ENCODE measurements around the gene MPEG1.

DNA sequence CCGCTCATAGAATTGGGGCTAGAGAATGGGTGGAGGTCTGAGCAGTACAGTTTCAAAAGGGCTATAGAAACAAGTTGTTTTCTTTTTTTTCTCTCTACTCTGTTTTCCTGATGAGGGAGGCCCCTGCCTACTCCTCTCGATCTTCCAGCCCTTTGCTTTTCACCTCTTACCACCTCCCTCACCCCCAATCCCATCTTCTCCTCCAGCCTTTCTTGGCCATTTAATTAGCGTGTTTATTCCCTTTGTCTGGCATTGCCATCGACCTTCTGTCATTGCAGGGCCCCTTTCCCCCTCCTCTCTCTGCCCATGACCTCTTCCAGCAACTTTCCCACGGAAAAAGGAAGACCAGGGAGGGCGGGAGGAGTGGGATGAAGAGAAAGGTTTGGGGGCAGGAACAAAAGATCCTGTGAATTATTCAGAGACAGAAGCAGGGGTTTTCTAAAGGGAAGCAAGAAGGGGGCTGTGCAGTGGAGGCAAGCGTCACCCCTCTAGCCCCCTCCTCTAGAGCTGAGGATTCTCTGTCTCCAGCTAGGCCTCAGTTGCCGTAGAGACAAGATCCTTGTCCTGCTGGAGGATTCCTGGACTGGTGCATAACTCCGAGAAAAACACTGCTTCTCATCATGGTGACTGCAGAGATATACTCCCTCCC is 27.9 kb downstream of the MPEG1 start:
- no peak for TF ChIP-seq POLR2A (IDR thresholded peaks at IDR 0.05)
- TF ChIP-seq, protein P1, sequence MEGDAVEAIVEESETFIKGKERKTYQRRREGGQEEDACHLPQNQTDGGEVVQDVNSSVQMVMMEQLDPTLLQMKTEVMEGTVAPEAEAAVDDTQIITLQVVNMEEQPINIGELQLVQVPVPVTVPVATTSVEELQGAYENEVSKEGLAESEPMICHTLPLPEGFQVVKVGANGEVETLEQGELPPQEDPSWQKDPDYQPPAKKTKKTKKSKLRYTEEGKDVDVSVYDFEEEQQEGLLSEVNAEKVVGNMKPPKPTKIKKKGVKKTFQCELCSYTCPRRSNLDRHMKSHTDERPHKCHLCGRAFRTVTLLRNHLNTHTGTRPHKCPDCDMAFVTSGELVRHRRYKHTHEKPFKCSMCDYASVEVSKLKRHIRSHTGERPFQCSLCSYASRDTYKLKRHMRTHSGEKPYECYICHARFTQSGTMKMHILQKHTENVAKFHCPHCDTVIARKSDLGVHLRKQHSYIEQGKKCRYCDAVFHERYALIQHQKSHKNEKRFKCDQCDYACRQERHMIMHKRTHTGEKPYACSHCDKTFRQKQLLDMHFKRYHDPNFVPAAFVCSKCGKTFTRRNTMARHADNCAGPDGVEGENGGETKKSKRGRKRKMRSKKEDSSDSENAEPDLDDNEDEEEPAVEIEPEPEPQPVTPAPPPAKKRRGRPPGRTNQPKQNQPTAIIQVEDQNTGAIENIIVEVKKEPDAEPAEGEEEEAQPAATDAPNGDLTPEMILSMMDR (IDR thresholded peaks at IDR 0.05): no peak
